ENCODE measurements around the gene OCEL1. TPM values are rescaled to one million over a fixed set of nuclear protein-coding genes. Genes with fewer than 3 reads are reported as not detected.

The OCEL1 gene
- total RNA-seq, 8 experiments from 2014 or later, result 5.4 to 19.2 (median 9.5) TPM

DNA sequence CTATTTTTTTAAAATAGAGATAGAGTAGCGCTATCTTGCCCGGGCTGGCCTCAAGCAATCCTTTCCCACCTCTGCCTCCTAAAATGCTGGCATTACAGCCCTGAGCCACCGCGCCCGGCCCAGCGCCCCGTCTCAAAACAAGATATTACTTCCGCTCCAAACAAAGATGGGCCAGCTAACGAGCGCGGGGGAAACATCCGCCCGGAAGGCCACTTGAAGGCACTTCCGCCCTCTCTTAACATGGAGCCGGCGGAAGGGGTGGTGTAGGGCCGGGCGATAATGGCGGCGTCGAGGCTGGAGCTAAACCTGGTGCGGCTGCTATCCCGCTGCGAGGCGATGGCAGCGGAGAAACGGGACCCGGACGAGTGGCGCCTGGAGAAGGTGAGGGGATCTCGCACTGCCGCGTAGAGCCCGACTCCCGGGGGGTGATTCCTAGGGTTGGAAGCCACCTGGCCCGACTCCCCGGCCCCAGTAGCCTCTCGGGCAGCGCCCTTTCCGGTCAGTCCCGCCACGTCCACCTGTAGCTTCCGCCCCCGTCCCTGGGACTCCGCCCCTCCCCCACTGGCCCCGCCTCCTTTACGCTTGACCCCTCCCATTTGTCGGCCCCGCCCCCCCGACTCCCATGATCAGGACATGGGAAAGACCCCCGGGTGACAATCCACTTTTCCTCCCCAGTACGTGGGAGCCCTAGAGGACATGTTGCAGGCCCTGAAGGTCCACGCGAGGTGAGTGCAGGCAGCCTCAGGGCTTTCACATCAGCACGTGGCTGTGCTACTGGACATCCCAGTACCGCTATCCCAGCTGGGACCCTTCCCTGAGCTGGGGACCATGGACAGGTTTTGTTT, 10.7 kb upstream of the OCEL1 start, which contains the start of gene USE1:
Gene USE1, plus strand, starts transcription at position 231 of the 845 bp plus-strand sequence. Its CDS starts 49 bp downstream, at position 280.
- peak; percentile 89 to 97 (median 92) for ATAC-seq (replicated peaks in 6 of 8)
- WGBS, 10 experiments, result 0 to 10% (median 3%) methylated on average over 2 to 17 of the region's 56 CpGs; no CpG with 5 or more reads in 4 of the 10 experiments
- in situ Hi-C loops (cut with MboI; ENCODE audit: low pct_unique_long_range_greater_than_20kb in 2 of 9, low sequenced_read_pairs in 9 of 9, unreplicated experiment in 9 of 9), result no loop called here
- Histone ChIP-seq H3K4me1 (replicated peaks in 1 of 2) (peaks cover 10 to 14% of the 10 kb centered on the region in 2 donors), H3K4me3 (peak within 1 kb of the TSS; percentile 53 to 98 (median 65)), H3K27ac (peak within 1 kb of the TSS; percentile 91 to 99)

DNA sequence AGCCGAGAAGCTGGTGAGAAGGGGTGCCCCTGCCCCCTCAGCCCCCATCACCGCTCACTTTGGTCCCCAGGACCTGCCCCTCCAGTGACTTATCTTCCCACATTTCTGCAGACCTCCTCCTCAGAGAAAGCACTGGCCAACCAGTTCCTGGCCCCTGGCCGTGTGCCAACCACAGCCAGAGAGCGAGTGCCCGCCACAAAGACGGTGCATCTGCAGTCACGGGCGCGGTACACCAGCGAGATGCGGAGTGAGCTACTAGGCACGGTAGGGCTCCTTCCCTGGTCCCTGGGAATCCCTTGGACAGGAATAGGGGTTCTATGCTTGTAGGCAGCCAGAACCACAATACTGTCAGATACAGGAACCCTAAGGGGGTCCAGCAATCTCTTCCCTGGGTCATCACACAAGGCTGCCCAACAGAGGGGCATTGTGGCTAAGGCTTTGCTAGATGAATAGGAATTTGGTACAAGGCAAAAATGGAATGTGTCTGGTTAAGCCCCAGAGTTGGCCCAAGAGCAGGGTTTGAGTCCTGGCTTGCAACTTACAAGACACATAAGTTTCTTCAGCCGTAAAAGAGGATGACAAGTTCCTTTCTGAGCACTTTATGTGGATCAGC, 9.9 kb upstream of the OCEL1 start:
- 17 to 100% (median 95%) methylated on average over 1 to 10 of the region's 13 CpGs; no CpG with 5 or more reads in 3 of the 10 experiments for WGBS, 10 experiments
- in situ Hi-C loops (cut with MboI; ENCODE audit: low pct_unique_long_range_greater_than_20kb in 2 of 9, low sequenced_read_pairs in 9 of 9, unreplicated experiment in 9 of 9), result no loop called here
- ATAC-seq (replicated peaks in 6 of 8), result no peak
- Histone ChIP-seq H3K4me1 (replicated peaks in 1 of 2) (peaks cover 10 to 14% of the 10 kb centered on the region in 2 donors), H3K4me3 (peak overlapping the region; percentile 53 to 98 (median 65)), H3K27ac (peak overlapping the region; percentile 51 to 99)

DNA sequence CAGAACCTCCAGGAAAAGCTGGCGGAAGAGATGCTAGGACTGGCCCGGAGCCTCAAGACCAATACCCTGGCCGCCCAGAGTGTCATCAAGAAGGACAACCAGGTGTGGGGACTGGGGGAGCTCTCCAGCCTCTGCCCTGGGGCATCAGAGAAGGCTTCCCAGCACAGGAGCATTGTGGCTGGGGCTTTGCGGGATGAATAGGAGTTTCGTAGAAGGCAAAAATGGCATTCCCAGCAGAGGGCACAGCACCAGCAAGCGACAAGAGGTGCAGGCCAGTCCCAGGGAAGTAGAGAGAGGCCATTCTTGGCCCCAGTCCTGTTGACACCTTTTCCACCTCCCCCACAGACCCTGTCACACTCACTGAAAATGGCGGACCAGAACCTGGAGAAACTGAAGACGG, 6.7 kb upstream of the OCEL1 start:
- Histone ChIP-seq H3K4me3 (no peak overlapping the region), H3K27ac (no peak overlapping the region), H3K4me1 (replicated peaks in 1 of 2) (peaks cover 10 to 13% of the 10 kb centered on the region in 2 donors)
- WGBS, 10 experiments, result 80 to 100% (median 93%) methylated on average over 1 to 5 of the region's 8 CpGs; no CpG with 5 or more reads in 7 of the 10 experiments
- in situ Hi-C loops (cut with MboI; ENCODE audit: low pct_unique_long_range_greater_than_20kb in 2 of 9, low sequenced_read_pairs in 9 of 9, unreplicated experiment in 9 of 9), result no loop called here
- no peak for ATAC-seq (replicated peaks in 6 of 8)

DNA sequence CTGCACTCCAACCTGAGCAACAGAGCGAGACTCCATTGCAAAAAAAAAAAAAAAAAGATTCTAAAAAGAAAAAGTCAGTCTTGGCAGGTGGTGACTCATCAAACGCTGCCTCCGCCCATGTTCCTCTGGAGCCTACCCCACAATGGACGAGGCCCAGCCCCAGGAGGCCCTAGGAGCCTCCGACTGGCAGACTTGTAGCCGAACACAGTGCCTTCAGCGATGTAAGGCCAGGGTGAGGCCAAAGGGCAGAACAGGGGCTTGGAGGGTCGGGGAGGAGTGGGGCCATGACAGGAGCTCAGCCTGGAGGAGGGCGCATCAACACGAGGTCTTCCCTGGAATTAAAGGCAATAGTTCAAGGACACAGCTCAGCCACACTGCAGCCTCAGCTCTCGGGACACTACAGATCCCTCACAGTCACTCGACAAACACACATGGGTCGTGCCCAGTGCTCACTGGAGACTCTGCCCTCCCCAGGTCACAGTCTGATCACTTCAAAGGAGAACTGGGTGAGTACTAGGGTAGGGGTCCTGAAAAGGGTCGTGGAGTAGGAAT, 5.7 kb upstream of the OCEL1 start:
- WGBS, 10 experiments, result 33 to 90% (median 71%) methylated on average over 2 to 9 of the region's 14 CpGs; no CpG with 5 or more reads in 3 of the 10 experiments
- in situ Hi-C loops (cut with MboI; ENCODE audit: low pct_unique_long_range_greater_than_20kb in 2 of 9, low sequenced_read_pairs in 9 of 9, unreplicated experiment in 9 of 9), result no loop called here
- Histone ChIP-seq H3K4me3 (no peak overlapping the region), H3K27ac (peak overlapping the region in 1 of 2 donors; percentile 72), H3K4me1 (replicated peaks in 1 of 2) (peaks cover 6 to 8% of the 10 kb centered on the region in 2 donors)
- ATAC-seq (replicated peaks in 6 of 8), result peak in 5 of 8 experiments; percentile 3 to 73 (median 10)

DNA sequence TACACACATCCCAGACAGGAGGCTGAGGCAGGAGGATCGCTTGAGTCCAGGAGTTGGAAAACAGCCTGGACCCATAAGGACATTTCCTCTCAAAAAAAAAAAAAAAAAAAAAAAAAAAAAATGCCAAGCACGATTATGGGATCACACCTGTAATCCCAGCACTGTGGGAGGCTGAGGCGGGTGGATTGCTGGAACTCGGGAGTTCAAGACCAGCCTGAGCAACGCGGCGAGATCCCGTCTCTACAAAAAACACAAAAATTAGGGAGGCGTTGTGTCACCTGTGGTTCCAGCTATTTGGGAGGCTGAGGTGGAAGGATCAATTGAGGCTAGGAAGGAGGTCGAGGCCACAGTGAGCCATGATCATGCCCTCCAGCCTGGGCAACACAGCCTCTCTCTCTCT, 973 bp upstream of the OCEL1 start:
- H3K4me1 ChIP-seq (replicated peaks in 1 of 2), result peaks cover 0 to 4% of the 10 kb centered on the region in 2 donors
- ATAC-seq (replicated peaks in 6 of 8), result no peak
- 71 to 100% (median 91%) methylated on average over 1 to 6 of the region's 10 CpGs; no CpG with 5 or more reads in 1 of the 10 experiments for whole genome bisulfite sequencing, 10 experiments
- in situ Hi-C loops (cut with MboI; ENCODE audit: low pct_unique_long_range_greater_than_20kb in 2 of 9, low sequenced_read_pairs in 9 of 9, unreplicated experiment in 9 of 9), result no loop called here
- H3K27ac ChIP-seq, result no peak overlapping the region
- H3K4me3 ChIP-seq, result no peak overlapping the region

DNA sequence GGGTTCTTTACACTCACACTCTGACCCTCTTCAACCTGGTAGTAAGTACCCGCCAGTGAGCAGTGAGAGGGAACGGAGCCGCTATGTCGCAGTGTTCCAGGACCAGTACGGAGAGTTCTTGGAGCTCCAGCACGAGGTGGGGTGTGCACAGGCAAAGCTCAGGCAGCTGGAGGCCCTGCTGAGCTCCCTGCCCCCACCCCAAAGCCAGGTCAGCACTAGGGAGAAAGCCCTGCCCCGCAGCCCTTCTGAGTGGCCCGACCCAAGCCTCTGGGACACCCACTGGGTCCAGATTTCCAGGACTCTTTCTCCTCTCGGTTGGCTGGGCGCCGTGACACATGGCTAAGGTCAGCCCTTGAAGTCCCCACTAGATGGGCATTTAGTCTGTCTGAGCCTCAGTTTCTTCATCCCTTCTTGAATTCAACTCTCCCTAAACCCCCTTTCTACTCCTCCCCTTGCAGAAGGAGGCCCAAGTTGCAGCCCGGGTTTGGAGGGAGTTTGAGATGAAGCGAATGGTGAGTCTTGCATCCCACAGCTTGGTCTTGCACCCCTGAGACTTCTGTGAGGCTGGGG, 1.9 kb downstream of the OCEL1 start:
- no peak for ATAC-seq (replicated peaks in 6 of 8)
- in situ Hi-C loops (cut with MboI; ENCODE audit: low pct_unique_long_range_greater_than_20kb in 2 of 9, low sequenced_read_pairs in 9 of 9, unreplicated experiment in 9 of 9), result no loop called here

DNA sequence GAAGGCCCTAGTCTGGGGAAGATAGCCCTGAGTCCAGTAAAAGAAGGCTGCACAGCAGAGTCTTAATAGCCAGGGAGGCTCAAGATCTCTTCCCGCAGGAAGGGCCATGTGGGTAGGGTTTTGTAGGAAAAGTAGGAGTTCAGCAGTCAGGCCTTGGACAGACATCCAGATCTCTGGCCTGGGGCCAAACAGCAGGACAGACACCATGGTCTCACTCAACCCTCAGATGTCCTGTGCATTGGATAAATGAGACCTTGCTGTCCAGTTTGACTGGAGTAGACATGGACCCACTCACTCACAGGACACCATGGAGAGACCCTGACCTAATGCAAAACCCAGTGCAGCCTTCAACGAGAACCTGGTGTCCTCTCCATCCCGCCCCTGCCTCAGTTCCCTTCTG, 3.9 kb downstream of the OCEL1 start:
- Histone ChIP-seq H3K27ac (no peak overlapping the region), H3K4me1 (replicated peaks in 1 of 2) (peaks cover 6 to 9% of the 10 kb centered on the region in 2 donors), H3K4me3 (no peak overlapping the region)
- 92 to 100% (median 100%) methylated on average over 1 to 2 of the region's 3 CpGs; no CpG with 5 or more reads in 4 of the 10 experiments for WGBS, 10 experiments
- no peak for ATAC-seq (replicated peaks in 6 of 8)
- in situ Hi-C loops (cut with MboI; ENCODE audit: low pct_unique_long_range_greater_than_20kb in 2 of 9, low sequenced_read_pairs in 9 of 9, unreplicated experiment in 9 of 9), result no loop called here

More for the DNA sequence above, 1.9 kb downstream of the OCEL1 start:
- Histone ChIP-seq H3K4me1 (replicated peaks in 1 of 2) (peaks cover 0 to 4% of the 10 kb centered on the region in 2 donors), H3K4me3 (no peak overlapping the region), H3K27ac (no peak overlapping the region)
- WGBS, 10 experiments, result 72 to 90% (median 86%) methylated on average over 2 to 8 of the region's 13 CpGs; no CpG with 5 or more reads in 4 of the 10 experiments

DNA sequence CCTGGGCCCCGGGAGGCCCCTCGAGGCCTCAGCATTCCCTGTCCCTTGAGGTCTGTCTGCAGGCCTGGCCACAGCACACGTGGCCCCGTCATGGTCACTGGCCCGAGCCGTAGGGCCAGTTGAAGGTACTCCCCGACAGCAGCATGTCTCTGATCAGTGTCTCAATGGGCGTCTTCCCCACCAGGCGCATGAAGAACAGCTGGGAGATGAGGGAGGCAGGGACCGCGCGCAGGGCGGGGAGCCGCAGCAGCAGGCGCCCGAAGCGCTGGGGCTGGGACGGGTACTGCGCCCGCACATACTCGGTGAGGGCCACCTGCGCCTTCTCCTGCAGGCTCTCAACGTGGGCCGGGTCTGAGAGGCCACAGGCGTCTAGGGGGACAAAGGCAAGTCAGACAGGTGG, 6.2 kb downstream of the OCEL1 start:
- WGBS, 10 experiments, result 60 to 91% methylated on average over 2 to 4 of the region's 25 CpGs; no CpG with 5 or more reads in 8 of the 10 experiments
- in situ Hi-C loops (cut with MboI; ENCODE audit: low pct_unique_long_range_greater_than_20kb in 2 of 9, low sequenced_read_pairs in 9 of 9, unreplicated experiment in 9 of 9), result no loop called here
- ATAC-seq (replicated peaks in 6 of 8), result no peak
- Histone ChIP-seq H3K4me3 (no peak overlapping the region), H3K4me1 (replicated peaks in 1 of 2) (peaks cover 14 to 17% of the 10 kb centered on the region in 2 donors), H3K27ac (no peak overlapping the region)

DNA sequence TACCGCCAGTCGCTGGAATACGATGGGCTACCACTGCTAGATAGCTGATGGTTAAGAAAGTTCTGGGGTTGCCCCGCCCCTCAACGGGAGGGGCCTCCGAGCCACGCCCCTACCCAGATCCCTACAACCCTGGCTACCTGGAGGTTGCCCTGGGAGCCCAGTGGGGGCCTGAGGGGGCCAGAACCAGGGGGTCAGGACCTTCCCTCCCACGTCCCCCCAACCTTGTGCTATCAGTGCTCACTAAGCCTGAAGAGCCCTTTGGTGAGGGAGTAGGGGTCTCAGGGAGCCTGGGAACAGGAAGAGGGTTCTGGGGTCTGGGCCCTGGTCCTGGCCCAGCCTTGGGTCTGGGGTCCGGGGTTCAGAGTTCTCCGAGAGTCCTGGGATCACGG, 8.9 kb downstream of the OCEL1 start:
- peak overlapping the region; percentile 91 to 92 for H3K27ac ChIP-seq
- WGBS, 10 experiments, result 20 to 80% (median 42%) methylated on average over 1 to 4 of the region's 11 CpGs; no CpG with 5 or more reads in 4 of the 10 experiments
- peak overlapping the region; percentile 38 to 81 (median 52) for H3K4me3 ChIP-seq
- peak; percentile 21 to 56 (median 38) for ATAC-seq (replicated peaks in 6 of 8)
- in situ Hi-C loops (cut with MboI; ENCODE audit: low pct_unique_long_range_greater_than_20kb in 2 of 9, low sequenced_read_pairs in 9 of 9, unreplicated experiment in 9 of 9), result no loop called here
- H3K4me1 ChIP-seq (replicated peaks in 1 of 2), result peaks cover 14 to 15% of the 10 kb centered on the region in 2 donors

DNA sequence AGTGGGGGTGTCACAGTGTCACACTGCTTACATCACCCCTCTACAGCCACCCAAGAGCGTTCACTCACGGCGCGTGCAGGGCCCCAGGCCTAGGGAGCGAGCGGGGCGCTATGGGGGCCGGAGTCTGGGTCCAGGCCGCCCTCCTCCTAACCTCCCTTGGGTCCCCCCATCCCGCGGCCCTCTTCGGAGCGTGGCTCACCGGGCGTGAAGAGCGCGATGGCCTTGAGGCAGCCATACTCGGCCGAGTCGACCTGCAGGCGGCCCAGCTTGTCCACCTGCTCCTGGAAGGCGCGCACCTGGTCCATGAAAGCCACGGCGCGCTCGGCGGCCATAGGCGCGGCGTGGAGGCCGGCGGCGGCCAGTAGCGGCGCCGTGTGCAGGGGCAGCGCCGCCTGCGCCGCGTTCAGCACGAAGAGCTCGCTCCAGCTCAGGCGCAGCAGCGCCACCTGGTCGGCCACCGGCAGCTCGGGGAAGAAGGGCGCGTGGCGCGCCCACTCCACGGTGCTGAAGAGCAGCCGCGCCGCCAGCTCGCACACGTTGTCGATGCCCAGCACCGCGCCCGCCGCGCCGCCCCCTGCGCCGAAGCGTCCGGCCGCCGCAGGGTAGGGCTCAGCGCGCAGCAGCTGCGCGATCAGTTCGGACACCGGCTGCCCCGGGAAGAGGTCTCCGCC, 9.4 kb downstream of the OCEL1 start:
- Histone ChIP-seq H3K4me3 (peak overlapping the region; percentile 38 to 81 (median 52)), H3K27ac (peak overlapping the region; percentile 91 to 92), H3K4me1 (replicated peaks in 1 of 2) (peaks cover 19 to 20% of the 10 kb centered on the region in 2 donors)
- ATAC-seq (replicated peaks in 6 of 8), result peak; percentile 78 to 91 (median 87)
- no CpG with 5 or more reads among the region's 80 CpGs for WGBS, 10 experiments
- in situ Hi-C loops (cut with MboI; ENCODE audit: low pct_unique_long_range_greater_than_20kb in 2 of 9, low sequenced_read_pairs in 9 of 9, unreplicated experiment in 9 of 9), result no loop called here

DNA sequence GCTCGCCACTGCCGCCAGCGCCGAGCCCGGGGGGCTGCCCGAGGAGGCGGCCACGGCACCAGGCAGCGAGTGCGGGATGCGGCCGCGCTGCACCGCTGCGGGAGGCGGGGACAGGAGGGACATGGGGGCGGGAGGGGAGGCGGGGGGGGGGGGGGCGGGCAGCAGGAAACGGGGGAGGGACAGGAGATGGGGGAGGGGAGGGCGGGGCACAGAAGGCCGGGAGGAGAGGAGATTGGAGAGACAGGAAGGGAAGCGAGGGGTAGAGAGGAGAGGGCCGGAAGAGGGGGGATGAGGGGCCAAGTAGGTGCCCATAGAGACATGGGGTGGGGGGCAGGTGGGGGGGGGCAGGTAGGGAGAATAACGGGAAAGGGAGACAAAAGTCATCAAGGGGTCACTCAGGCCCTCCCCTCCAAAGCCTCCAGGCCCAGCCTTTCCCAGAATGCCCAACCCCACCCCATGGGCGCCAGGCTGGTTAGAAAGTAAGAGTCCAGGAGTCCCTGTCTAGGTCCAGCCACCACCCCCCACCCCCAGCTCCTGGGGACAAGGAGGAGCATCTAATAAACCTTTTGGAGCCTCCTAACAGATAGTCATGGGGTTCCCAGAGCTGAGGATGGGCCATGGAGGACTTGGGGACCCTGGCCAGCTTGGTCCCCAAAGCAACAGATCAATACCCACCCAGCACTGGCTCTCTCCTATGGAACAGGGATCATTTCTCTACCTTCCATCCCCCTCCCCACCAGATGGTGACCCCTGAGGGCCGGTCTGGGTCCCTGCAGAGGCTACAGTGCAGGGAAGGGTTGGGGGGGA, 10.1 kb downstream of the OCEL1 start:
- WGBS, 10 experiments, result no CpG with 5 or more reads among the region's 27 CpGs
- in situ Hi-C loops (cut with MboI; ENCODE audit: low pct_unique_long_range_greater_than_20kb in 2 of 9, low sequenced_read_pairs in 9 of 9, unreplicated experiment in 9 of 9), result no loop called here
- Histone ChIP-seq H3K4me1 (replicated peaks in 1 of 2) (peaks cover 20 to 24% of the 10 kb centered on the region in 2 donors), H3K4me3 (peak overlapping the region; percentile 38 to 81 (median 52)), H3K27ac (peak overlapping the region; percentile 91 to 92)
- ATAC-seq (replicated peaks in 6 of 8), result peak; percentile 0 to 72 (median 40)
